HG02642 (cell line): ENCODE results near the gene PIK3C3.

Experiments
- ATAC-seq: cut with Tn5 transposase; IDR thresholded peaks from one replicate; pipeline ENCODE4 v1.9.1; 2021; ENCODE audit warnings: mild to moderate bottlenecking; ENCODE audit not compliant: unreplicated experiment, poor library complexity

The PIK3C3 gene

GRCh38 chr18:42064109-42064508, 109.1 kb downstream of the PIK3C3 start:
- no peak for ATAC-seq

- no peak for ATAC-seq
Observed at GRCh38 chr18:42067518-42067917, 112.5 kb downstream of the PIK3C3 start.

GRCh38 chr18:42068030-42068429, 113.0 kb downstream of the PIK3C3 start:
- ATAC-seq, result no peak

- ATAC-seq, result no peak
Observed at GRCh38 chr18:42069036-42069435, 114.0 kb downstream of the PIK3C3 start.

- ATAC-seq, result no peak
Observed at GRCh38 chr18:42072407-42072806, 117.4 kb downstream of the PIK3C3 start.

- ATAC-seq, result no peak
Observed at GRCh38 chr18:42074704-42075103, 119.7 kb downstream of the PIK3C3 start.

GRCh38 chr18:42078711-42079110, 123.7 kb downstream of the PIK3C3 start:
- ATAC-seq, result no peak

- ATAC-seq, result no peak
Observed at GRCh38 chr18:42080340-42080739, 125.3 kb downstream of the PIK3C3 start.

GRCh38 chr18:42082415-42083234, 127.6 kb downstream of the PIK3C3 start:
- no peak for ATAC-seq

- no peak for ATAC-seq
Observed at GRCh38 chr18:42086288-42086687, 131.3 kb downstream of the PIK3C3 start.

- no peak for ATAC-seq
Observed at GRCh38 chr18:42087235-42087634, 132.2 kb downstream of the PIK3C3 start.

- no peak for ATAC-seq
Observed at GRCh38 chr18:42087876-42088275, 132.8 kb downstream of the PIK3C3 start.

- no peak for ATAC-seq
Observed at GRCh38 chr18:42092848-42093247, 137.8 kb downstream of the PIK3C3 start.

- no peak for ATAC-seq
Observed at GRCh38 chr18:42094875-42095274, 139.8 kb downstream of the PIK3C3 start.

GRCh38 chr18:42095732-42096377, 140.8 kb downstream of the PIK3C3 start:
- no peak for ATAC-seq

GRCh38 chr18:42100248-42100647, 145.2 kb downstream of the PIK3C3 start:
- no peak for ATAC-seq

- ATAC-seq, result no peak
Observed at GRCh38 chr18:42100911-42101310, 145.9 kb downstream of the PIK3C3 start.

- ATAC-seq, result no peak
Observed at GRCh38 chr18:42105394-42105793, 150.4 kb downstream of the PIK3C3 start.

- no peak for ATAC-seq
Observed at GRCh38 chr18:42106784-42107183, 151.8 kb downstream of the PIK3C3 start.

GRCh38 chr18:42107287-42107686, 152.3 kb downstream of the PIK3C3 start:
- ATAC-seq, result no peak

GRCh38 chr18:42107691-42108450, 152.8 kb downstream of the PIK3C3 start:
- ATAC-seq, result no peak
